Embryonic facial prominence (tissue), 1 donor: Measurements from ENCODE around the gene MCF2L2.
"Not testable (repeated sequence)": the region's sequence is repeated elsewhere in the genome, so short reads cannot be mapped to it uniquely, and the experiment has no call there.

Experiments used
- DNase-seq: peaks from one replicate; pipeline ENCODE4 v3.0.0-alpha.2; 2016; ENCODE audit errors: extremely low spot score

Gene MCF2L2

GRCh38 chr3:183443395-183444385, 15.3 kb upstream of the MCF2L2 start:
- DNase-seq: no peak

- no peak for DNase-seq
Measured at GRCh38 chr3:183442994-183443393, 14.6 kb upstream of the MCF2L2 start.

GRCh38 chr3:183440521-183440920, 12.1 kb upstream of the MCF2L2 start:
- not testable (repeated sequence) for DNase-seq

GRCh38 chr3:183439515-183439914, 11.1 kb upstream of the MCF2L2 start:
- no peak for DNase-seq

GRCh38 chr3:183438735-183439134, 10.3 kb upstream of the MCF2L2 start:
- DNase-seq: no peak

GRCh38 chr3:183437666-183438564, 9.5 kb upstream of the MCF2L2 start:
- no peak for DNase-seq

- DNase-seq: no peak
Measured at GRCh38 chr3:183437061-183437460, 8.6 kb upstream of the MCF2L2 start.

- DNase-seq: no peak
Measured at GRCh38 chr3:183435661-183436060, 7.2 kb upstream of the MCF2L2 start.

GRCh38 chr3:183434992-183435391, 6.6 kb upstream of the MCF2L2 start:
- no peak for DNase-seq

- no peak for DNase-seq
Measured at GRCh38 chr3:183434503-183434902, 6.1 kb upstream of the MCF2L2 start.

- no peak for DNase-seq
Measured at GRCh38 chr3:183430325-183430957, 2.0 kb upstream of the MCF2L2 start.

- DNase-seq: no peak
Measured at GRCh38 chr3:183427876-183428446, 458 bp downstream of the MCF2L2 start.

- DNase-seq: no peak
Measured at GRCh38 chr3:183427196-183427875, 1.1 kb downstream of the MCF2L2 start.

GRCh38 chr3:183418807-183419206, 9.6 kb downstream of the MCF2L2 start:
- DNase-seq: not testable (repeated sequence)

GRCh38 chr3:183411216-183411922, 17.1 kb downstream of the MCF2L2 start:
- no peak for DNase-seq

- DNase-seq: no peak
Measured at GRCh38 chr3:183410759-183411158, 17.7 kb downstream of the MCF2L2 start.

- DNase-seq: no peak
Measured at GRCh38 chr3:183410280-183410679, 18.1 kb downstream of the MCF2L2 start.

GRCh38 chr3:183409219-183409618, 19.2 kb downstream of the MCF2L2 start:
- DNase-seq: no peak

- no peak for DNase-seq
Measured at GRCh38 chr3:183401678-183402077, 26.7 kb downstream of the MCF2L2 start.

- no peak for DNase-seq
Measured at GRCh38 chr3:183400352-183400751, 28.1 kb downstream of the MCF2L2 start.
